Nephron progenitor cell (in vitro differentiated cells): ENCODE results near the gene TMEM238.
"Not testable (repeated sequence)": the region's sequence is repeated elsewhere in the genome, so short reads cannot be mapped to it uniquely, and the experiment has no call there.

ENCODE experiments used
- DNase-seq: peaks from one replicate; pipeline ENCODE4 v3.0.0; 2021
- H3K27ac Mint-ChIP-seq: 2 replicates; pipeline ENCODE4 v1.8.0; 2021; ENCODE audit warnings: mild to moderate bottlenecking, moderate library complexity, mixed read lengths
- H3K27me3 Mint-ChIP-seq: 2 replicates; pipeline ENCODE4 v1.8.0; 2021; ENCODE audit warnings: mild to moderate bottlenecking, low read depth, mixed read lengths; ENCODE audit not compliant: poor library complexity
- H3K36me3 Mint-ChIP-seq: 2 replicates; pipeline ENCODE4 v1.8.0; 2021; ENCODE audit warnings: low read depth, mixed read lengths
- H3K4me1 Mint-ChIP-seq: 2 replicates; pipeline ENCODE4 v1.8.0; 2021; ENCODE audit warnings: mixed read lengths
- H3K4me3 Mint-ChIP-seq: 2 replicates; pipeline ENCODE4 v1.8.0; 2021; ENCODE audit warnings: mild to moderate bottlenecking, moderate library complexity, mixed read lengths
- H3K9me3 Mint-ChIP-seq: 2 replicates; pipeline ENCODE4 v1.8.0; 2021; ENCODE audit warnings: mild to moderate bottlenecking, moderate library complexity, mixed read lengths
- TF ChIP-seq, protein P1 (sequence below): fragments of 200-600 bp; sonication (generic); IDR thresholded peaks from 2 replicates; pipeline ENCODE4 v1.5.0; 2021; ENCODE audit warnings: antibody characterized with exemption

Gene TMEM238

DNA sequence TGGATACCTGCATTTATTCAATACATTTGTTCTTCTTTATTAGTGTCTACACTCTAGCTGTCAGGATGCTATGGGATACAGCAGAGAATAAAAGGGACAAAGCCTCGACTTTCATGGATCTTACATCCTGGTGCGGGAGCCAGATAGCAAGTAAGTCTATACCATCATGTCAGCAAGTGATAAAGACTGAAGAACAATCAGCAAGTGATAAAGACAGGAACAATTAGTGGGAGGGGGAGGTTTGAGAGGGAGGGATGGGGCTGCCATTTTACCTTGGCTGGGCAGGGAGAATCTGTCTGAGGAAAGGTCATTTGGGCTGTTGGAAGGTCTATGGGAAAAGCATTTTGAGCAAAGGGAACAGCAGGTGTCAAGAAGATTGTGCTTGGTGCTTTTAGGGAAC, 26.1 kb upstream of the TMEM238 start:
- H3K4me3 Mint-ChIP-seq, result no peak overlapping the region
- H3K36me3 Mint-ChIP-seq, result peaks cover 35% of the 10 kb centered on the region
- peaks cover 32% of the 10 kb centered on the region for H3K27me3 Mint-ChIP-seq
- H3K27ac Mint-ChIP-seq, result no peak overlapping the region
- peaks cover 32% of the 10 kb centered on the region for H3K9me3 Mint-ChIP-seq
- H3K4me1 Mint-ChIP-seq, result peaks cover 19% of the 10 kb centered on the region
- TF ChIP-seq, protein P1, sequence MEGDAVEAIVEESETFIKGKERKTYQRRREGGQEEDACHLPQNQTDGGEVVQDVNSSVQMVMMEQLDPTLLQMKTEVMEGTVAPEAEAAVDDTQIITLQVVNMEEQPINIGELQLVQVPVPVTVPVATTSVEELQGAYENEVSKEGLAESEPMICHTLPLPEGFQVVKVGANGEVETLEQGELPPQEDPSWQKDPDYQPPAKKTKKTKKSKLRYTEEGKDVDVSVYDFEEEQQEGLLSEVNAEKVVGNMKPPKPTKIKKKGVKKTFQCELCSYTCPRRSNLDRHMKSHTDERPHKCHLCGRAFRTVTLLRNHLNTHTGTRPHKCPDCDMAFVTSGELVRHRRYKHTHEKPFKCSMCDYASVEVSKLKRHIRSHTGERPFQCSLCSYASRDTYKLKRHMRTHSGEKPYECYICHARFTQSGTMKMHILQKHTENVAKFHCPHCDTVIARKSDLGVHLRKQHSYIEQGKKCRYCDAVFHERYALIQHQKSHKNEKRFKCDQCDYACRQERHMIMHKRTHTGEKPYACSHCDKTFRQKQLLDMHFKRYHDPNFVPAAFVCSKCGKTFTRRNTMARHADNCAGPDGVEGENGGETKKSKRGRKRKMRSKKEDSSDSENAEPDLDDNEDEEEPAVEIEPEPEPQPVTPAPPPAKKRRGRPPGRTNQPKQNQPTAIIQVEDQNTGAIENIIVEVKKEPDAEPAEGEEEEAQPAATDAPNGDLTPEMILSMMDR, result no peak
- no peak for DNase-seq

DNA sequence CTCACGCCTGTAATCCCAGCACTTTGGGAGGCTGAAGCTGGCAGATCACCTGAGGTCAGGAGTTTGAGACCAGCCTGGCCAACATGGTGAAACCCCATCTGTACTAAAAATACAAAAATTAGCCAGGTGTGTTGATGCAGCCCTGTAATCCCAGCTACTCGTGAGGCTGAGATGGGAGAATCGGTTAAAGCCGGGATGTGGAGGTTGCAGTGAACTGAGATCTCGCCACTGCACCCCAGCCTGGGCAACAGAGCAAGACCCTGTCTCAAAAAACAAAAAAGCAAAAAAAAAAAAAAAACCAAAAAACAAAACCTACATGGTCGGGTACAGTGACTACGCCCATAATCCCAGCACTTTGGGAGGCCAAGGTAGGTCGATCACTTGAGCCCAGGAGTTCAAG, 25.1 kb upstream of the TMEM238 start:
- peaks cover 32% of the 10 kb centered on the region for H3K9me3 Mint-ChIP-seq
- peaks cover 24% of the 10 kb centered on the region for H3K27me3 Mint-ChIP-seq
- not testable (repeated sequence) for H3K27ac Mint-ChIP-seq, DNase-seq, H3K4me3 Mint-ChIP-seq
- H3K4me1 Mint-ChIP-seq, result peaks cover 19% of the 10 kb centered on the region
- H3K36me3 Mint-ChIP-seq, result peaks cover 36% of the 10 kb centered on the region

DNA sequence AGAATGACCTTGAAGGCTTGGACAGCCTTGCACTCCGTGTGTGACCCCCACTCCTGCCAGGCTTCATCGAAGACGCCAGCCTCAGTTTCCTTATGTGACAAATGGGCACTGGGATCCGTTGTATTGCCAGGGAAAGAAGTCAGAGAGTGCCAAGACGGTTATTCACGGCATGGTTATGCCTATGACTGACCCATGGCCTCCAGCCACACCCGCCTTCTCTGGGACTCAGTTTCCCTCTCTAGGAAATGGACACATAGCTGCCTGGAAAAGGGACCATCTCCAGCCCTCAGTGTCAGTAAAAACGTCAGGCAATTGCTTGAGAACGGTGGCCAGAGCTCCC, 24.4 kb upstream of the TMEM238 start:
- peaks cover 24% of the 10 kb centered on the region for H3K27me3 Mint-ChIP-seq
- TF ChIP-seq, protein P1, result no peak
- H3K4me3 Mint-ChIP-seq, result peak overlapping the region; percentile 90
- peak overlapping the region; percentile 99 for H3K27ac Mint-ChIP-seq
- H3K9me3 Mint-ChIP-seq, result peaks cover 32% of the 10 kb centered on the region
- H3K36me3 Mint-ChIP-seq, result peaks cover 43% of the 10 kb centered on the region
- H3K4me1 Mint-ChIP-seq, result peaks cover 25% of the 10 kb centered on the region
- no peak for DNase-seq

DNA sequence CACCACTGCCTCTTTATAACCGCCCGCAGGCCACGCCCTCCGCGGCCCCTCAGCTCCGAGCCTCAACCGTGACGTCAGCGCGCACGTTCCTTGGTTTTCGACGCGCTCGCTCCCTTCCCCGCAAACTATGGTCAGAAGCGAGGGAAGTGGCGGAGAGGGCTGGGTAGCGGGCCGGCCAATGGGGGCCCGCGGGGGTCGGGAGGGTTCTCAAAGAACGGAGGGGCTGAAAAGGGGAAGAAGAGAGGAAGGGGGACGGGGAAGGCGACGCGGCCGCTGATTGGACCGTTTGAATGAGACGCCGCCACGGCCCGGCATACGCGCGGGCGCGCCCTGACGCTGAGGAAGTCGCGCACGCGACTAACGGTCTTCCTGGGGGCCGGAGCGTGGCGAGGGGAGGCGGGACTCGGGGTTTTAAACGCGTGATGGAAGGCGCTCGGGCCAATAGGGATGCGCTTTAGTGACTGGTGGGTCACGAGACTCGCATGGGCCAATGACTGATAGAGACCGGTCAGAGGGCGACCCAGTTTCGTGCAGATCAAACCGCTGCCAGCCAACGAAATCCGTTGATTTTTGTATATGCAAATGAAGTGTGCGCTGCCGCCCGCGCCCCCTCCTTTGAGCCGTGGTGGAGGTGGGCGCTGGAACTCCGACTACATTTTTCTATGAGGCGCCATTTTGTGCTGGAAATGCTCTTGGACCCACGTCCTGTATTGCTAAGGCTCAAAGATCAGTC, 23.9 kb upstream of the TMEM238 start:
- TF ChIP-seq, protein P1, result no peak
- H3K27ac Mint-ChIP-seq, result peak overlapping the region; percentile 99
- peaks cover 30% of the 10 kb centered on the region for H3K4me1 Mint-ChIP-seq
- DNase-seq, result peak; percentile 97
- peaks cover 24% of the 10 kb centered on the region for H3K27me3 Mint-ChIP-seq
- H3K36me3 Mint-ChIP-seq, result peaks cover 48% of the 10 kb centered on the region
- H3K4me3 Mint-ChIP-seq, result peak overlapping the region; percentile 90
- H3K9me3 Mint-ChIP-seq, result peaks cover 32% of the 10 kb centered on the region

DNA sequence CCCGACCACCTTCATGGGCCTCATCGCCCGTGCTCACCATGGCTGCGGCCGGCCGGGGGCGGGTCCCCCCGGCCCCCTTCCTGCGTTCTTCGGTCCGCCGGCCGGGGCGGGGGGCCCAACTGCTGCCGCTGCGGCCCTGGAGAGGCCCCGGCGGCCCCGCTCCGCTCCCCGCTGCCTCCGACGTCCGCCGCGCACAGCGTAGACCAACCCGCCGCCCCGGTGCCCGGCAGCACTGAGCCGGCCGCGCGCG, 23.4 kb upstream of the TMEM238 start, which contains the start of gene UBE2S:
UBE2S (minus strand) TSS at position 239 of the 250 bp plus-strand sequence; CDS start at position 40, 199 bp downstream.
- Mint-ChIP-seq H3K9me3 (peaks cover 32% of the 10 kb centered on the region), H3K4me3 (peak within 1 kb of the TSS; percentile 90), H3K4me1 (peaks cover 31% of the 10 kb centered on the region), H3K27ac (peak within 1 kb of the TSS; percentile 99), H3K27me3 (peaks cover 24% of the 10 kb centered on the region), H3K36me3 (peaks cover 53% of the 10 kb centered on the region)
- not testable (repeated sequence) for DNase-seq

DNA sequence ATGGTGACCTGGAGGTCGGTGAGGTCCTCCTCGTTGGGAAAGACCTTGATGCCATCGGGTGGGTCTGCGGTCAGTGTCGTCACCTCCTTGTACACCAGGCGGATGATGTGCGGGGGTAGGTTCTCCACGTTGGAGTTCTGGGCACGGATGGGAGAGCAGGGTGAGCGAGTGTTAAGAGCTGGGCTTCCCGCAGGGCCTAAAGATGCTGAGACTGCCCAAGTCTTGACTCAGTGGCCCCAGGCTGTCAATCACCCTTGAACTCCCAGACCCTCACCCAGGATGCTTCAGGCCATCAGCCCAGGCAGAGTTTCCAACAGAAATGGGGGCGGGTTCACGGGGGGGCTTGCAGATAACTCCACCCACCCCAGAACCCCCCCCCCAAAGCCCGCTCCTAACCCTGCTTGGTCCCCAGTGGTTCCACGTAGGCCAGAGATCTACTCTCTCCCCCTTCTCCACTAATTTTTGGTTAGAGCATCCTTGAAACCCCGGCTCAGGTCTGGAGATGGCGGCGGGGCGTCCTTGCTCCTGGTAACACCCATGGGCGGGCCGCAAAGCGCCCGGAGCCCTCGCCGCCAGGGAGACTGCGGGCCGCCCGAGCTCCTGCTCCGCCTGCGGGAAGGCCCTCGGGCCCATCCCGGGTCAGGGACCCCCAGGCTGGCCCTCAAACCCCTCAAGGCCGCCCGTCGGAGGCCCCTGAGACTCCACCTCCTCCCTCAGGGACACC, 22.9 kb upstream of the TMEM238 start:
- H3K4me1 Mint-ChIP-seq, result peaks cover 35% of the 10 kb centered on the region
- H3K27me3 Mint-ChIP-seq, result peaks cover 21% of the 10 kb centered on the region
- peak overlapping the region; percentile 90 for H3K4me3 Mint-ChIP-seq
- peaks cover 32% of the 10 kb centered on the region for H3K9me3 Mint-ChIP-seq
- no peak for DNase-seq
- TF ChIP-seq, protein P1, result no peak
- H3K27ac Mint-ChIP-seq, result peak overlapping the region; percentile 95
- peaks cover 57% of the 10 kb centered on the region for H3K36me3 Mint-ChIP-seq
